ENCODE data around the gene CNGA4. TPM values are rescaled to one million over a fixed set of nuclear protein-coding genes. Genes with fewer than 3 reads are reported as not detected.

The CNGA4 gene, protein sequence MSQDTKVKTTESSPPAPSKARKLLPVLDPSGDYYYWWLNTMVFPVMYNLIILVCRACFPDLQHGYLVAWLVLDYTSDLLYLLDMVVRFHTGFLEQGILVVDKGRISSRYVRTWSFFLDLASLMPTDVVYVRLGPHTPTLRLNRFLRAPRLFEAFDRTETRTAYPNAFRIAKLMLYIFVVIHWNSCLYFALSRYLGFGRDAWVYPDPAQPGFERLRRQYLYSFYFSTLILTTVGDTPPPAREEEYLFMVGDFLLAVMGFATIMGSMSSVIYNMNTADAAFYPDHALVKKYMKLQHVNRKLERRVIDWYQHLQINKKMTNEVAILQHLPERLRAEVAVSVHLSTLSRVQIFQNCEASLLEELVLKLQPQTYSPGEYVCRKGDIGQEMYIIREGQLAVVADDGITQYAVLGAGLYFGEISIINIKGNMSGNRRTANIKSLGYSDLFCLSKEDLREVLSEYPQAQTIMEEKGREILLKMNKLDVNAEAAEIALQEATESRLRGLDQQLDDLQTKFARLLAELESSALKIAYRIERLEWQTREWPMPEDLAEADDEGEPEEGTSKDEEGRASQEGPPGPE
- polyA plus RNA-seq (2011; rRNA removed) = 0.12 and 0.19 TPM in 2 replicates
- polyA plus RNA-seq (2012; cell fraction: cytosol; rRNA removed) = 0.12 and 0.17 TPM in 2 replicates
- polyA plus RNA-seq (2012; cell fraction: nucleus; rRNA removed) = 0.23 and 0.32 TPM in 2 replicates
- polyA plus RNA-seq (2017; fragmentation: RNase III; extraction: RNeasy Plus Mini Kit Qiagen cat#74134 plus additional on column Dnase treatment) = 0.10 to 0.12 TPM (median 0.11 TPM) in 3 replicates
- 0.15 TPM in 1 of 2 replicates, not detected in the other for polyA minus RNA-seq (2011; rRNA and poly(A)+ RNA removed)

DNA sequence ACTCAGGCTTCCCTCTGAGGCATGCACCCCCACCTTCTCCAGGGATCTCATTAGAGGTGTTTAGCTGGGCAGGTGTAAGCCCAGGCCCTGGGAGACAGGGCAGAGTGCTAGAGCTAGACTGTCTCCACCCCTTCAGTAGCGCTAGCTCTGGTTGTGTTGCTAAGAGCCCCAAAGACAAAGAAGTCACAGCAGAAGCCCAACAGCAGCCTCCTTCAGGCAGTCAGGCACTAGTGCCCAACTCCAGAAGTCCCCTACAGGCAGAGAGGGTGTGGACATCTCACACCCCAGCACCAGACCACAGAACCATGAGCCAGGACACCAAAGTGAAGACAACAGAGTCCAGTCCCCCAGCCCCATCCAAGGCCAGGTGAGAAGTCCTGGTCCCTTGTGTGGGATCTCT lies at the start of gene CNGA4:
CNGA4 (plus strand) TSS at position 188 of the 400 bp plus-strand sequence; CDS start at position 306, 118 bp downstream.
- ATAC-seq (no peak), FAIRE-seq (no peak), DNase-seq (ENCODE audit: low read depth in 1 of 2, low spot score in 1 of 2) (no peak)
- ChIA-PET CTCF (interaction anchor here (0.8 to 6.4 kb wide), 4 partner anchors 8 to 188 kb away, joined by 3 to 33 read pairs (median 4); no protein-coding TSS in a partner anchor), POLR2A (interaction anchor here (1.0 kb wide), 1 partner anchor 81 kb away, joined by 3 read pairs; the partner anchor contains the start of gene CAVIN3)
- 92% methylated on average over 1 of the region's 1 CpG for WGBS (ENCODE audit: missing lambda C conversion rate)
- no peaks in the 10 kb centered on the region for H3K9me3 ChIP-seq
- H3K4me1 ChIP-seq = no peaks in the 10 kb centered on the region
- H3K4me2 ChIP-seq = no peak within 1 kb of the TSS
- no peak within 1 kb of the TSS for H3K27ac ChIP-seq
- TF ChIP-seq CEBPB (IDR thresholded peaks at IDR 0.05) = no peak
- no peak for TF ChIP-seq HOXB5 (CRISPR knock-in tag; IDR thresholded peaks at IDR 0.05)
- TF ChIP-seq POLR2AphosphoS2 (conservative IDR thresholded peaks at IDR 0.05; ENCODE audit: low read length) = no peak
- TF ChIP-seq KDM1A (IDR thresholded peaks at IDR 0.05; ENCODE audit: low read depth) = no peak
- TF ChIP-seq TFCP2L1 (CRISPR knock-in tag; IDR thresholded peaks at IDR 0.05) = no peak
- TF ChIP-seq, protein P1, sequence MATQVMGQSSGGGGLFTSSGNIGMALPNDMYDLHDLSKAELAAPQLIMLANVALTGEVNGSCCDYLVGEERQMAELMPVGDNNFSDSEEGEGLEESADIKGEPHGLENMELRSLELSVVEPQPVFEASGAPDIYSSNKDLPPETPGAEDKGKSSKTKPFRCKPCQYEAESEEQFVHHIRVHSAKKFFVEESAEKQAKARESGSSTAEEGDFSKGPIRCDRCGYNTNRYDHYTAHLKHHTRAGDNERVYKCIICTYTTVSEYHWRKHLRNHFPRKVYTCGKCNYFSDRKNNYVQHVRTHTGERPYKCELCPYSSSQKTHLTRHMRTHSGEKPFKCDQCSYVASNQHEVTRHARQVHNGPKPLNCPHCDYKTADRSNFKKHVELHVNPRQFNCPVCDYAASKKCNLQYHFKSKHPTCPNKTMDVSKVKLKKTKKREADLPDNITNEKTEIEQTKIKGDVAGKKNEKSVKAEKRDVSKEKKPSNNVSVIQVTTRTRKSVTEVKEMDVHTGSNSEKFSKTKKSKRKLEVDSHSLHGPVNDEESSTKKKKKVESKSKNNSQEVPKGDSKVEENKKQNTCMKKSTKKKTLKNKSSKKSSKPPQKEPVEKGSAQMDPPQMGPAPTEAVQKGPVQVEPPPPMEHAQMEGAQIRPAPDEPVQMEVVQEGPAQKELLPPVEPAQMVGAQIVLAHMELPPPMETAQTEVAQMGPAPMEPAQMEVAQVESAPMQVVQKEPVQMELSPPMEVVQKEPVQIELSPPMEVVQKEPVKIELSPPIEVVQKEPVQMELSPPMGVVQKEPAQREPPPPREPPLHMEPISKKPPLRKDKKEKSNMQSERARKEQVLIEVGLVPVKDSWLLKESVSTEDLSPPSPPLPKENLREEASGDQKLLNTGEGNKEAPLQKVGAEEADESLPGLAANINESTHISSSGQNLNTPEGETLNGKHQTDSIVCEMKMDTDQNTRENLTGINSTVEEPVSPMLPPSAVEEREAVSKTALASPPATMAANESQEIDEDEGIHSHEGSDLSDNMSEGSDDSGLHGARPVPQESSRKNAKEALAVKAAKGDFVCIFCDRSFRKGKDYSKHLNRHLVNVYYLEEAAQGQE (IDR thresholded peaks at IDR 0.05) = no peak
- TF ChIP-seq CHD2 (IDR thresholded peaks at IDR 0.05; ENCODE audit: low read length, partially characterized antibody) = no peak
- no peak for TF ChIP-seq TP53 (CRISPR knock-in tag; IDR thresholded peaks at IDR 0.05)
- no peak for TF ChIP-seq CBX8 (IDR thresholded peaks at IDR 0.05)
- no peak for TF ChIP-seq HOXA7 (CRISPR knock-in tag; IDR thresholded peaks at IDR 0.05)
- TF ChIP-seq HOXB13 (CRISPR knock-in tag; IDR thresholded peaks at IDR 0.05; ENCODE audit: low read depth) = no peak
- no peak for TF ChIP-seq KDM5A (IDR thresholded peaks at IDR 0.05)
- no peak for TF ChIP-seq ESRRA (IDR thresholded peaks at IDR 0.05; ENCODE audit: borderline replicate concordance, low read length)
- no peak for TF ChIP-seq SMC3 (IDR thresholded peaks at IDR 0.05)
- no peak for TF ChIP-seq RARB (CRISPR knock-in tag; IDR thresholded peaks at IDR 0.05)
- no peak for TF ChIP-seq CHD4 (IDR thresholded peaks at IDR 0.05; ENCODE audit: borderline replicate concordance)
- TF ChIP-seq EP300 (IDR thresholded peaks at IDR 0.05) = no peak
- TF ChIP-seq BHLHE40 (IDR thresholded peaks at IDR 0.05; ENCODE audit: low read depth, low read length) = no peak
- no peak for TF ChIP-seq EHF (CRISPR knock-in tag; IDR thresholded peaks at IDR 0.05)
- TF ChIP-seq JUN (IDR thresholded peaks at IDR 0.05) = no peak
- H3K4me3 ChIP-seq = no peak within 1 kb of the TSS

DNA sequence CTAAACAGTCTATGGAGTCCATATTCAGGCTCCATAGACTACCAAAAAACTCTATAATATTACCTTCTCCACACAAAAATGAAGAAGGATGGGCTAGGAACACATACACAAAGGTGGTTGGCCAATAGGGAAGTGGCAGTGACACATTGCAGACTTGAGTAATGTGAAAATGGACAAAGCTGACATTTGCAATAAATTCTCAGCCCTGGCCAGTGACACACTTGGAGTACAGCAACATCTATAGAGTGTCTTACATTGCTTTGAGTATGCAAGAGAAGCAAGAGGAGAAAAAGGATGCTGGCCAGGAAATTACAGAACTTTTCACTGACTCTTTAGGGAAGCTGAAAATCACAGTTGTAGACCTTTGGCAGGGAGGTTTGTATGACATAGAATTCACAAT lies 47.1 kb upstream of the CNGA4 start:
- FAIRE-seq (no peak), ATAC-seq (no peak), DNase-seq (ENCODE audit: low read depth in 1 of 2, low spot score in 1 of 2) (no peak)
- CTCF ChIA-PET = interaction anchor here (1.0 kb wide), 1 partner anchor 107 kb away, joined by 3 read pairs; no protein-coding TSS in a partner anchor
- H3K4me3 ChIP-seq = no peak overlapping the region
- H3K4me2 ChIP-seq = no peak overlapping the region
- H3K27ac ChIP-seq = no peak overlapping the region
- TF ChIP-seq, protein P2, sequence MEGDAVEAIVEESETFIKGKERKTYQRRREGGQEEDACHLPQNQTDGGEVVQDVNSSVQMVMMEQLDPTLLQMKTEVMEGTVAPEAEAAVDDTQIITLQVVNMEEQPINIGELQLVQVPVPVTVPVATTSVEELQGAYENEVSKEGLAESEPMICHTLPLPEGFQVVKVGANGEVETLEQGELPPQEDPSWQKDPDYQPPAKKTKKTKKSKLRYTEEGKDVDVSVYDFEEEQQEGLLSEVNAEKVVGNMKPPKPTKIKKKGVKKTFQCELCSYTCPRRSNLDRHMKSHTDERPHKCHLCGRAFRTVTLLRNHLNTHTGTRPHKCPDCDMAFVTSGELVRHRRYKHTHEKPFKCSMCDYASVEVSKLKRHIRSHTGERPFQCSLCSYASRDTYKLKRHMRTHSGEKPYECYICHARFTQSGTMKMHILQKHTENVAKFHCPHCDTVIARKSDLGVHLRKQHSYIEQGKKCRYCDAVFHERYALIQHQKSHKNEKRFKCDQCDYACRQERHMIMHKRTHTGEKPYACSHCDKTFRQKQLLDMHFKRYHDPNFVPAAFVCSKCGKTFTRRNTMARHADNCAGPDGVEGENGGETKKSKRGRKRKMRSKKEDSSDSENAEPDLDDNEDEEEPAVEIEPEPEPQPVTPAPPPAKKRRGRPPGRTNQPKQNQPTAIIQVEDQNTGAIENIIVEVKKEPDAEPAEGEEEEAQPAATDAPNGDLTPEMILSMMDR (IDR thresholded peaks at IDR 0.05) = no peak
- no peak for TF ChIP-seq MAZ (IDR thresholded peaks at IDR 0.05; ENCODE audit: borderline replicate concordance, low read depth, low read length)
- POLR2A ChIA-PET = no interaction called here
- H3K4me1 ChIP-seq = no peaks in the 10 kb centered on the region
- H3K9me3 ChIP-seq = no peaks in the 10 kb centered on the region

All from A549 (cell line).